Activated T-cell treated with anti-CD3 and anti-CD28 coated beads for 24 hours (primary cell): ENCODE results near the gene EML2.
A peak's percentile ranks its signal among the peaks of the same experiment; 100 is the strongest.

ENCODE experiments used
- DNase-seq: peaks from one replicate; pipeline ENCODE4 v3.0.0-alpha.2; 2020; ENCODE audit warnings: low read depth

EML2 gene

GRCh38 chr19:45584332-45585157 is 54.7 kb downstream of the EML2 start, which contains the start of gene OPA3:
Gene OPA3 (minus strand): TSS chr19:45584802. CDS start chr19:45584764, 38 bp downstream.
- peak; percentile 98 for DNase-seq

GRCh38 chr19:45581576-45581975 is 57.6 kb downstream of the EML2 start:
- no peak for DNase-seq

GRCh38 chr19:45578861-45579260 is 60.3 kb downstream of the EML2 start:
- no peak for DNase-seq

- no peak for DNase-seq
These were observed 61.9 kb downstream of the EML2 start for GRCh38 chr19:45577111-45577905.

- no peak for DNase-seq
These were observed 62.5 kb downstream of the EML2 start for GRCh38 chr19:45576682-45577081.

- DNase-seq = no peak
These were observed 64.0 kb downstream of the EML2 start for GRCh38 chr19:45575216-45575615.

- no peak for DNase-seq
These were observed 64.7 kb downstream of the EML2 start for GRCh38 chr19:45574526-45574925.

- no peak for DNase-seq
These were observed 67.6 kb downstream of the EML2 start for GRCh38 chr19:45571457-45572220.

GRCh38 chr19:45569619-45570421 is 69.4 kb downstream of the EML2 start:
- DNase-seq = peak; percentile 33

GRCh38 chr19:45568732-45569131 is 70.5 kb downstream of the EML2 start:
- no peak for DNase-seq

GRCh38 chr19:45567609-45568008 is 71.6 kb downstream of the EML2 start:
- DNase-seq = no peak

GRCh38 chr19:45564131-45564780 is 74.9 kb downstream of the EML2 start:
- no peak for DNase-seq

- DNase-seq = no peak
These were observed 78.5 kb downstream of the EML2 start for GRCh38 chr19:45560686-45561085.

GRCh38 chr19:45560038-45560437 is 79.2 kb downstream of the EML2 start:
- DNase-seq = no peak
